GM21723 (cell line): ENCODE results near the gene STK32C.
"Not testable (repeated sequence)": the region's sequence is repeated elsewhere in the genome, so short reads cannot be mapped to it uniquely, and the experiment has no call there.

Experiments used
- ATAC-seq: cut with Tn5 transposase; IDR thresholded peaks from one replicate; pipeline ENCODE4 v1.9.1; 2021; ENCODE audit warnings: mild to moderate bottlenecking, moderate library complexity; ENCODE audit not compliant: unreplicated experiment

STK32C gene

GRCh38 chr10:132303361-132304115 is 4.2 kb downstream of the STK32C start:
- ATAC-seq: no peak

- no peak for ATAC-seq
These were observed 5.1 kb downstream of the STK32C start for GRCh38 chr10:132302421-132303310.

- no peak for ATAC-seq
These were observed 6.1 kb downstream of the STK32C start for GRCh38 chr10:132301371-132302330.

- ATAC-seq: no peak
These were observed 7.2 kb downstream of the STK32C start for GRCh38 chr10:132300582-132300981.

GRCh38 chr10:132299371-132300336 is 8.1 kb downstream of the STK32C start:
- ATAC-seq: no peak

- no peak for ATAC-seq
These were observed 9.5 kb downstream of the STK32C start for GRCh38 chr10:132298038-132298881.

GRCh38 chr10:132297526-132297925 is 10.2 kb downstream of the STK32C start:
- no peak for ATAC-seq

GRCh38 chr10:132296666-132297443 is 10.9 kb downstream of the STK32C start:
- no peak for ATAC-seq

- not testable (repeated sequence) for ATAC-seq
These were observed 12.3 kb downstream of the STK32C start for GRCh38 chr10:132295481-132295880.

GRCh38 chr10:132294561-132295318 is 13.0 kb downstream of the STK32C start:
- no peak for ATAC-seq

GRCh38 chr10:132293813-132294520 is 13.8 kb downstream of the STK32C start:
- ATAC-seq: no peak

- no peak for ATAC-seq
These were observed 14.4 kb downstream of the STK32C start for GRCh38 chr10:132293201-132293812.

GRCh38 chr10:132292287-132293200 is 15.2 kb downstream of the STK32C start:
- no peak for ATAC-seq

GRCh38 chr10:132291826-132292225 is 15.9 kb downstream of the STK32C start:
- no peak for ATAC-seq

- no peak for ATAC-seq
These were observed 17.1 kb downstream of the STK32C start for GRCh38 chr10:132290631-132291030.
